Neutrophil (primary cell): ENCODE data around the gene ZG16.
A peak's percentile ranks its signal among the peaks of the same experiment; 100 is the strongest.

ENCODE experiments used
- H3K27ac ChIP-seq: fragments of 200-600 bp; sonication (generic); 2 replicates; pipeline ENCODE4 v1.5.1; 2016; ENCODE audit warnings: mild to moderate bottlenecking, moderate library complexity
- H3K27me3 ChIP-seq: fragments of 200-600 bp; sonication (generic); 2 replicates; pipeline ENCODE4 v1.6.0; 2016; ENCODE audit warnings: mild to moderate bottlenecking
- H3K36me3 ChIP-seq: fragments of 200-600 bp; sonication (generic); 2 replicates; pipeline ENCODE4 v1.5.1; 2017
- H3K4me1 ChIP-seq, 2 experiments: fragments of 200-600 bp in 1 of 2; sonication (generic) in 1 of 2; 1 replicate in 1 of 2; 2 replicates in 1 of 2; pipeline versions ENCODE4 v1.5.1 to v1.6.1; 2013 to 2016; ENCODE audit warnings: low read depth in 1 of 2, low read length in 1 of 2, mild to moderate bottlenecking in 1 of 2, moderate library complexity in 1 of 2; ENCODE audit not compliant: control insufficient read depth in 1 of 2, insufficient read depth in 1 of 2
- H3K4me3 ChIP-seq, 2 experiments: fragments of 200-600 bp in 1 of 2; sonication (generic) in 1 of 2; 1 replicate in 1 of 2; 2 replicates in 1 of 2; pipeline ENCODE4 v1.5.1; 2013 to 2016; ENCODE audit warnings: low read depth in 1 of 2, low read length in 1 of 2, mild to moderate bottlenecking in 1 of 2, moderate library complexity in 1 of 2
- H3K9me3 ChIP-seq: fragments of 200-600 bp; sonication (generic); 2 replicates; pipeline ENCODE4 v1.5.1; 2016
- TF ChIP-seq, protein P1 (sequence below): fragments of 200-600 bp; sonication (generic); IDR thresholded peaks from 2 replicates; pipeline ENCODE4 v1.5.1; 2016; ENCODE audit warnings: antibody characterized with exemption

Gene ZG16

DNA sequence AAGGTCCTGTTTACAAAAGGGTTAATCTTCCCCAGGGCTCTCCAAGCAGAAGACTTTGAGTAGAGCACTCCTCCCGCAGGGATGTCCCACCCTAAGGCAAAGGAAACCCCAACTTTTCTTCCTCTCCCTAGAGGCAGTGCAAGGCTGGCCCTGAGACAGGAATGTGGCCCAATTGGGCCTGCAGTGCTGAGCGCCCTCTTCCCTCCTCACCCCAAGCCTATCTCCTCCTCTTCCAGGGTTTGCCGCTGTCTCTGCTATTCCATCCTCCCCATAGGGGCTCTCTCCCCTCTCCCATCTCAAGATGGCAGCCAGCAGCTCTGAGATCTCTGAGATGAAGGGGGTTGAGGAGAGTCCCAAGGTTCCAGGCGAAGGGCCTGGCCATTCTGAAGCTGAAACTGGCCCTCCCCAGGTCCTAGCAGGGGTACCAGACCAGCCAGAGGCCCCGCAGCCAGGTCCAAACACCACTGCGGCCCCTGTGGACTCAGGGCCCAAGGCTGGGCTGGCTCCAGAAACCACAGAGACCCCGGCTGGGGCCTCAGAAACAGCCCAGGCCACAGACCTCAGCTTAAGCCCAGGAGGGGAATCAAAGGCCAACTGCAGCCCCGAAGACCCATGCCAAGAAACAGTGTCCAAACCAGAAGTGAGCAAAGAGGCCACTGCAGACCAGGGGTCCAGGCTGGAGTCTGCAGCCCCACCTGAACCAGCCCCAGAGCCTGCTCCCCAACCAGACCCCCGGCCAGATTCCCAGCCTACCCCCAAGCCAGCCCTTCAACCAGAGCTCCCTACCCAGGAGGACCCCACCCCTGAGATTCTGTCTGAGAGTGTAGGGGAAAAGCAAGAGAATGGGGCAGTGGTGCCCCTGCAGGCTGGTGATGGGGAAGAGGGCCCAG is 34.9 kb downstream of the ZG16 start:
- TF ChIP-seq, protein P1, sequence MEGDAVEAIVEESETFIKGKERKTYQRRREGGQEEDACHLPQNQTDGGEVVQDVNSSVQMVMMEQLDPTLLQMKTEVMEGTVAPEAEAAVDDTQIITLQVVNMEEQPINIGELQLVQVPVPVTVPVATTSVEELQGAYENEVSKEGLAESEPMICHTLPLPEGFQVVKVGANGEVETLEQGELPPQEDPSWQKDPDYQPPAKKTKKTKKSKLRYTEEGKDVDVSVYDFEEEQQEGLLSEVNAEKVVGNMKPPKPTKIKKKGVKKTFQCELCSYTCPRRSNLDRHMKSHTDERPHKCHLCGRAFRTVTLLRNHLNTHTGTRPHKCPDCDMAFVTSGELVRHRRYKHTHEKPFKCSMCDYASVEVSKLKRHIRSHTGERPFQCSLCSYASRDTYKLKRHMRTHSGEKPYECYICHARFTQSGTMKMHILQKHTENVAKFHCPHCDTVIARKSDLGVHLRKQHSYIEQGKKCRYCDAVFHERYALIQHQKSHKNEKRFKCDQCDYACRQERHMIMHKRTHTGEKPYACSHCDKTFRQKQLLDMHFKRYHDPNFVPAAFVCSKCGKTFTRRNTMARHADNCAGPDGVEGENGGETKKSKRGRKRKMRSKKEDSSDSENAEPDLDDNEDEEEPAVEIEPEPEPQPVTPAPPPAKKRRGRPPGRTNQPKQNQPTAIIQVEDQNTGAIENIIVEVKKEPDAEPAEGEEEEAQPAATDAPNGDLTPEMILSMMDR: no peak
- Histone ChIP-seq H3K4me3 (peak overlapping the region in 1 of 2 experiments; percentile 73), H3K4me1 (peaks cover 67 to 76% of the 10 kb centered on the region in 2 experiments)

DNA sequence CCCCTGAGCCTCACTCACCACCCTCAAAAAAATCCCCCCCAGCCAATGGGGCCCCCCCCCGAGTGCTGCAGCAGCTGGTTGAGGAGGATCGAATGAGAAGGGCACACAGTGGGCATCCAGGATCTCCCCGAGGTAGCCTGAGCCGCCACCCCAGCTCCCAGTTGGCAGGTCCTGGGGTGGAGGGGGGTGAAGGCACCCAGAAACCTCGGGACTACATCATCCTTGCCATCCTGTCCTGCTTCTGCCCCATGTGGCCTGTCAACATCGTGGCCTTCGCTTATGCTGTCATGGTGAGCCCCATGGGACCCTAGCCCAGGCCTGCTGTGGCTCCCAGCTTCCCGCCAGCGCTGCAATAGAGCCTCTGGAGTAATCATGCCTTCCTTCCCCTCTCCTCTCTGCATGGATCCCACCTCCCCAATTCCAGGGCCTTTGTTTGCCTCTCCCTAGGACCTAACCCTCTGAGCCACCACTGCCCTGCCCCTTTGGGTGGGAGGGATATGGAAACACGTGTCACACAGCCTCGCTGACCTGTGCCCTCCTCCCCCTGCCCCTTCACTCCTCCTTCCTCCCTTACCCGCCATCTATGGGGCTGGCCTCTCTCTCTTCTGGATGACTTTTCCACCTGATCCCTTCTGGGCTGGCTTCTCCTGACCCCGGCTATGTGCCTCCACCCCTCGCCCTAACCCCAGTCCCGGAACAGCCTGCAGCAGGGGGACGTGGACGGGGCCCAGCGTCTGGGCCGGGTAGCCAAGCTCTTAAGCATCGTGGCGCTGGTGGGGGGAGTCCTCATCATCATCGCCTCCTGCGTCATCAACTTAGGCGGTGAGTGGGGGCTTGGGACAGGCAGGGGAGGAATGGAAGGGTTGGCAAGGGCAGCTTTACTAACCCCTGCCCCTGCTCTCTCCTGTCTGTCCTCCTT is 35.8 kb downstream of the ZG16 start:
- no peak overlapping the region for H3K27ac ChIP-seq
- H3K9me3 ChIP-seq: no peaks in the 10 kb centered on the region
- TF ChIP-seq, protein P1: no peak
- H3K27me3 ChIP-seq: peaks cover 38% of the 10 kb centered on the region
- peaks cover 15% of the 10 kb centered on the region for H3K36me3 ChIP-seq
- no peak overlapping the region for H3K4me3 ChIP-seq
- H3K4me1 ChIP-seq: peaks cover 62 to 76% of the 10 kb centered on the region in 2 experiments

More for the DNA sequence above, 34.9 kb downstream of the ZG16 start:
- peaks cover 21% of the 10 kb centered on the region for H3K36me3 ChIP-seq
- no peak overlapping the region for H3K27ac ChIP-seq
- H3K9me3 ChIP-seq: no peaks in the 10 kb centered on the region
- H3K27me3 ChIP-seq: peaks cover 38% of the 10 kb centered on the region

DNA sequence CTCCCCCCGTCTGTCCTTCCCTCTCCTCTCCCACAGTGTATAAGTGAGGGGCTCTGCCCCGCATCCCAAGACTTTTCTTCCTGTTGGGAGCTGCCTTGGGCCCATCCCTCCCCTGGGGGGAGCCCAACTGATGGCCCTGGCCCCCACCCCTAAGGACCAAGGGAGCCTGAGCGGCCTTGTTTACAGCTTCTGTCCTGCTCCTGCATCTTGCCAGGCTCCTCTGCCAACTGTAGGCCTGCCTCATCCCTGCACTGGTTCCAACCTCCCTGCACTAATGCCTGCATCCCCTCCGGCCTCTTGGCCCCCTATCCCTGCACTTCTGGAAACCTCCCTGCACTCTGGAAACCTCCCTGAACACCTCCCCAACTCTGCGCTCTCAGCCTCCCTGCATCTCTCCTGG is 36.5 kb downstream of the ZG16 start:
- peaks cover 38% of the 10 kb centered on the region for H3K27me3 ChIP-seq
- TF ChIP-seq, protein P1: no peak
- no peak overlapping the region for H3K27ac ChIP-seq
- no peaks in the 10 kb centered on the region for H3K9me3 ChIP-seq
- H3K4me3 ChIP-seq: no peak overlapping the region
- H3K36me3 ChIP-seq: peaks cover 8% of the 10 kb centered on the region
- peaks cover 64 to 76% of the 10 kb centered on the region in 2 experiments for H3K4me1 ChIP-seq

DNA sequence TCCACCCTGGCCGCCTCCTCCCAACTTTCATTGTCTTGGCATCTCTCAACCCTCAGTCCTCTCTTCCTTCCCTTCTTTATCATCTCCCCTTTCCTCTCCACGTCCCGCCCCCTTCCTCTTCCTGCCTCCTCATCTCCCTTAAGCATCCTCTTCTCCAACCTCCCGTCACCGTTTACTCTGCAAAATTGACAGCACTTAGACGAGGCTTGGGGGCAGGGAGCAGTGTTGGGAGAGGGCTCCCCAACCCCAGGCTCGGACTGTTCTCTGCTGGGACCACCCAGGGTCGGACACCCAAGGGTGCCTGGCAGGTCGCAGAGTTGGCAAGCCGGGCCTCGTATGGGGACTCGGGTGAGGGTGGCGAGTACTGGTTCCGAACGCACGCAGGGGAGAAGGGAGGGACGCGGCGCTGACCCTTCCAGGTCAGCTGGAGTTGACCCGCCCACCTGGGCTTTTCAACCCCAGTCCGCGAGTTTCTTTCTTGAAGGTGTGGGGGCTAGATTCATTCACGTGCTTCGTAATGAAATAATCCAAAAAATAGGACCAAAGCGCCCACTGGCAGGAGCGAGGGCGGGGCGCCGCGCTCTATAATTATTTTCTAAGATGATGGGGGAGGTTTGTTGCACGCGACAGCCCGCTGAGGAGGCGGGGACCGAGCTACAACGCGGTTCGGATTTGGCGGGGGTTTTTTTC is 37.1 kb downstream of the ZG16 start:
- peak overlapping the region; percentile 10 for H3K27ac ChIP-seq
- peaks cover 2% of the 10 kb centered on the region for H3K36me3 ChIP-seq
- TF ChIP-seq, protein P1: no peak
- H3K4me1 ChIP-seq: peaks cover 69 to 80% of the 10 kb centered on the region in 2 experiments
- H3K27me3 ChIP-seq: peaks cover 38% of the 10 kb centered on the region
- H3K9me3 ChIP-seq: no peaks in the 10 kb centered on the region
- H3K4me3 ChIP-seq: peak overlapping the region; percentile 88 to 95
